MV-4-11 (cell line): Measurements from ENCODE around the gene TRIM62.

ENCODE experiments used
- DNase-seq: peaks from one replicate; lab custom pipeline; 2025; lab: John Stamatoyannopoulos, UW

Gene TRIM62

DNA sequence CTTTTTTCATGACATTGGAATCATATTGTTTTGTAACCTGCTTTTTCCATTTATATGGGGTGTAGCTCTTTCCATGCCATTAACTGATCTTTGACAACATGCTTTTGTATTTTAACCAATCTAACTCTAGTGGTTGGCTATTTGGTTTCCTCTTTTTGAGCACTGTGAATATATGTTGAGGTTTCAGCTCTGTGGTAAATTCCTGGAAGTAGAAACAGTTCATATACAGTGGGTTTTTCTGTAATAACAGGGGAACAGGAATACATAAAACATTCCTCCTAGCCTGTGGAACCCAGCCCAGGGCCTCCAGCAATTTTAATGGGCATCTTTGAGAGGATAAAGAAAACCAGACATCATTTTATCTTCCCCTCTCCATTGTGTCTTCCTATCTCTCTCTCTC, 83.5 kb downstream of the TRIM62 start:
- peak; percentile 91 for DNase-seq

- no peak for DNase-seq
These were observed 84.1 kb downstream of the TRIM62 start for GRCh38 chr1:33097762-33098161.

GRCh38 chr1:33097137-33097611, 84.7 kb downstream of the TRIM62 start:
- no peak for DNase-seq

DNA sequence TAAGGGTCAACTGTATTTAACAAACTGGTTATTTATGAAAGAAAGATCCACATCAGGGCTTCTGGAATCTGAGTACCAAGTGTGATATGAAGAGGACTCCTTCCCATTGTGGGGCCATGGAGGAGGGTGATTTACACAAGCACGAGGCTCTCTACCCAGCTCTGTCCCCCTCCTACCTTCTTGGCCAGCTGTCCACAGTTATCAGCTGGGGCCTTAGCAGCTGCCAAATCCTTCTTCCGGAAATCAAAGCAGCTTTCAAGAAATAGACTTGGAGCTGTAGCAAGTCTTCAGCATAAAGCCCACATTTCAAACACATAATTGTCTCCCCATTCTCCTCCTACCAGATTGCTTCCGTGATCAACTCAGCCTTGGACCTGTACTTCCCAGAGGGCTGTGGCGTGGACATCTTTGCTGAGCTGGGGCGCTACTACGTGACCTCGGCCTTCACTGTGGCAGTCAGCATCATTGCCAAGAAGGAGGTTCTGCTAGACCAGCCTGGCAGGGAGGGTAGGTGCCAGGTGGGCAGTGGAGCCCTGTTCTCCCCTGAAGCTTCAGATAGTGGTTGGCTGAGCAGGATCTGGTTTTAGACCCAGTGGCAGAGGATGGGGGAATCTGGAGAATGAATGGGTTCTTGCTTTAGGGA, 85.4 kb downstream of the TRIM62 start:
- no peak for DNase-seq
